ENCODE results near the gene PHACTR4.
"Not testable (repeated sequence)": the region's sequence is repeated elsewhere in the genome, so short reads cannot be mapped to it uniquely, and the experiment has no call there.

The PHACTR4 gene

DNA sequence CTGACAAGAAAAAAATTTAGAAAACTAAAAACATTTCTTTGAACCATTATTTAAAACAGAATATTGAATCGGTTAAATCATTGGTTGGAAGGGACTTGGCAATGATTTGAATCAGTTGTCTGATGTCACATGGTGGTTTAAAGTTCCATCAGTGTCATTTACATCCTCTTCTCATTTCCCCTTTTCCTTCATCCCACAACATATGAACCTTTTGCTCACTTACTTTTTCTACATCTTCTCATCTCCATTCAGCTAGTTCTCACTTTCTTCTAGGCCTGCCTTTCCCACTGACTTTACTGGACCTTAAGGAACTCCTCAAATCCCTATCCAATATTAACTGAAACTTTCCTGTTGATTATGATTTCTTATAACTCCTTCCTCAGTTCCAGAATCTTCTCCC, 58.5 kb downstream of the PHACTR4 start:
- in situ Hi-C loops (cut with MboI; ENCODE audit: low sequenced_read_pairs), result no loop called here

GRCh38 chr1:28428990-28429520, 59.5 kb downstream of the PHACTR4 start:
- in situ Hi-C loops (cut with MboI; ENCODE audit: low sequenced_read_pairs), result no loop called here

DNA sequence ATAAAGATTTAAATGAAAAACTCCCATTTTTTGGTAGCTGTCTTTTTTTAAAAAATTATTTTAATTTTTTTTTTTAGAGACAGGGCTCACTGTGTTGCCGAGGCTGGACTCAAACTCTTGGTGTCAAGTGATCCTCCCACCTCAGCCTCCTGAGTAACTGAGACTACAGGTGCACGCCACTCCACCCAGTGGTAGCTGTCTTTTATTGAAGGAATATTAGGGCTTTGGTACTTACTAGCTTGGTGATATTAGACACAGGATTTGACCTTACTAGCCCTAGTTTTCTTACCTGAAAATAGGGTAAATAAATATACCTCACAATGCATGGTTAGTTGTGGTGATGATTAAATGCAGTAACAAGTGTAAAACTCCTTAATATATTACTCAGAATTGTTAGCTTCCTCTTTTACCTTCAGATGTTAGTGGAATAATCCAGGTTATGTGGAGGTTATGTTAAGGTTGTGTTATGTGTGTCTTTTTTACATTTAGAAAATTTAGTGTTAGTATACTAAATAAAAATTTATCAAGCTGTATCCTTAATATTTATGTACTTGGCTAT, 66.8 kb downstream of the PHACTR4 start:
- in situ Hi-C loops (cut with MboI; ENCODE audit: low sequenced_read_pairs), result no loop called here

DNA sequence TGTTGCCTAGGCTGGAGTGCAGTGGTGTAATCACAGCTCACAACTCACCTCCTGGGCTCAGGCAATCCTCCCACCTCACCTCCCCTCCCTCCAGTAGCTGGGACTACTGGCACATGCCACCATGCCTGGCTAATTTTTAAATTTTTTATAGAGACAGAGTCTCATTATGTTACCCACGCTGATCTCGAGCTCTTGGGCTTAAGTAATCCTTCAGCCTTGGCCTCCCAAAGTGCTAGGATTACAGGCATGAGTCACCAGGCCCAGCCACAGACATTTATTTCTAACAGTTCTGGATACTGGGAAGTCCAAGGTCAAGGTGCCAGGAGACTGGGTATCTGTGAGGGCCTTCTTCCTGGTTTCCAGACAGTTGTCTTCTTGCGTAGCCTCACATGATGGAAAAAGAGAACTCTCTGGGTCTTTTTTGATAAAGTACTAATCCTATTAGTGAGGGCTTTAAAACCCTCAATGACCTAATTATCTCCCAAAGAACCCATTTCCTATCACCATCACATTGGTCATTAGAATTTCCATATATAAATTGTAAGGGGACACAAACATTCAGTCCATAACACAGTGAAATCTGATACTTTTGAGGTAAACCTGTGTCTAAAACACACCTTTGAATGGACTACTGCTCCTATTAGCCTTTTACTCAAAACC, 67.9 kb downstream of the PHACTR4 start:
- in situ Hi-C loops (cut with MboI; ENCODE audit: low sequenced_read_pairs), result no loop called here

GRCh38 chr1:28437924-28438699, 68.6 kb downstream of the PHACTR4 start:
- in situ Hi-C loops (cut with MboI; ENCODE audit: low sequenced_read_pairs), result no loop called here

DNA sequence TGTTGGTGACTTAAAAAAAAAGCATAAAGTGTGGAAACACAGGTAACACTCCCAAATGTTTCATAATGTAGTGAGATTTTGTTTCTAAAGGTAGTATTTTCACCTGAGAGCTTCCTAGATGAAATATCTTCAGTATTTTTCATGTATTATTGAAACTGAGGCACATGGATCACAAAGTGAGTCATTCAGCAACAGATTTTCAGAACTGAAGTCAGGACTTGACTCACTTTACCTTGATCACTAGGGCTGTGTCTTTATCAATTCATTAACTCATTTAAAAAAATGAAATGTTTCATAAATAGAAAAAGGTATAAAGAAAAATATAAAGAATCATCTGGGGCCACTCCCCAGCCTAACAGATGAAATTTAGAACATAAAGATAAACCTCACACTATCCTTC, 69.8 kb downstream of the PHACTR4 start:
- in situ Hi-C loops (cut with MboI; ENCODE audit: low sequenced_read_pairs), result no loop called here

- in situ Hi-C loops (cut with MboI; ENCODE audit: low sequenced_read_pairs), result no loop called here
Measured at GRCh38 chr1:28441674-28442073, 72.1 kb downstream of the PHACTR4 start.

DNA sequence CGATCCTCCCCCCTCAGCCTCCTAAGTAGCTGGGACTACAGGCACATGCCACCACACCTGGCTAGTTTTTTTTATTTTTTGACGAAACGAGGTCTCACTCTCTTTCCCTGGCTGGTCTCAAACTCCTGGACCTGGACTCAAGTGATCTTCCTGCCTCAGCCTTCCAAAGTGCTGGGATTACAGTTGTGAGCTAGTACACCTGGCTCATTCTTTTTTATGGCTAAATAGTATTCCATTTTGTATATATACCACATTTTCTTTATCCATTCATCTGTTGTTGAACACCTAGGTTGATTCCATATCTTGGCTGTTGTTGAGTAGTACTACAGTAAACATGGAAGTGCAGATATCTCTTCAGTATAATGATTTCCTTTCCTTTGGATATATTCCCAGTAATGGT, 74.0 kb downstream of the PHACTR4 start:
- in situ Hi-C loops (cut with MboI; ENCODE audit: low sequenced_read_pairs), result no loop called here

GRCh38 chr1:28447679-28448078, 78.1 kb downstream of the PHACTR4 start:
- in situ Hi-C loops (cut with MboI; ENCODE audit: low sequenced_read_pairs), result no loop called here

GRCh38 chr1:28448094-28448611, 78.6 kb downstream of the PHACTR4 start:
- in situ Hi-C loops (cut with MboI; ENCODE audit: low sequenced_read_pairs), result not testable (repeated sequence)

GRCh38 chr1:28449904-28450303, 80.4 kb downstream of the PHACTR4 start:
- in situ Hi-C loops (cut with MboI; ENCODE audit: low sequenced_read_pairs), result no loop called here

DNA sequence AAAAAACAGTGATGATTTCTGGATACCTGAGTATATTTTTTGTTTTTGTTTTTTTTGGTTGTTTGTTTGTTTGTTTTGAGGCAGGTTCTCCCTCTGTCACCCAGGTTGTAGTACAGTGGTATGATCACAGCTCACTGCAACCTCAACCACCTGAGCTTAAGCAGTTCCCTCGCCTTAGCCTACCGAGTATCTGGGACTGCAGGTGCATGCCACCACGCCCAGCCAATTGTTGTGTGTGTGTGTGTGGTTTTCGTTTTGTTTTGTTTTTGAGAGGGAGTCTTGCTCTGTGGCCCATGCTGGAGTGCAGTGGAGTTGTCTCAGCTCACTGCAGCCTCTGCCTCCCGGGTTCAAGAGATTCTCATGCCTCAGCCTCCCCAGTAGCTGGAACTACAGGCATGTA, 81.0 kb downstream of the PHACTR4 start:
- in situ Hi-C loops (cut with MboI; ENCODE audit: low sequenced_read_pairs), result no loop called here

DNA sequence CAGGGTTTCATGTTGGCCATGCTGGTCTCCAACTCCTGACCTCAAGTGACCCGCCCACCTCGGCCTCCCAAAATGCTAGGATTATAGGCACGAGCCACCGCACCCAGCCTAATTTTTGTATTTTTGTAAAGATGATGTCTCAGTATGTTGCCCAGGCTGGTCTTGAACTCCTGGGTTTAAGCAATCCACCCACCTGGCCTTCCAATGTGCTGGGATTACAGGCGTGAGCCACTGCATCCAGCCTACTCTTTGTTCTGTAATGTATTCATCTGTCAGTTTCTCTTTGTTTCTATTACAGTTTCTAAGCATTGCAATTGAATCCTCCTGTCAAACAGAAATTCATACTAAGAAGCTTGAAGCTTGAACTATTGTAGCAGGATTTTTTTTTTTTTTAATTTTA, 81.5 kb downstream of the PHACTR4 start:
- in situ Hi-C loops (cut with MboI; ENCODE audit: low sequenced_read_pairs), result no loop called here

DNA sequence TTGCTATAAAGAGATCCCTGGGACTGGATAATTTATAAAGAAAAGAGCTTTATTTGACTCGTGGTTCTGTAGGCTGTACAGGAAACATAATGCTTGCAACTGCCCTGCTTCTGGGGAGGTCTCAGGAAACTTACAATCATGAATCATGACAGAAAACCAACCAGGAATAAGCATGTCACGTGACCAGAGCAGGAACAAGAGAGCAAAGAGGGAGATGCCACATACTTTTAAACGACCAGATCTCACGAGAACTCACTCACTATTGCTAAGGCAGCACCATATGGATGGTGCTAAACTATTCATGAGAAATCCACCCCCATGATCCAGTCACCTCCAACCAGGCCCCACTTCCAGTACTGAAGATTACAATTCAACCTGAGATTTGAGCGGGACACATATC, 86.5 kb downstream of the PHACTR4 start:
- in situ Hi-C loops (cut with MboI; ENCODE audit: low sequenced_read_pairs), result no loop called here

- in situ Hi-C loops (cut with MboI; ENCODE audit: low sequenced_read_pairs), result no loop called here
Measured at GRCh38 chr1:28457678-28458077, 88.1 kb downstream of the PHACTR4 start.

- in situ Hi-C loops (cut with MboI; ENCODE audit: low sequenced_read_pairs), result no loop called here
Measured at GRCh38 chr1:28458237-28459228, 89.0 kb downstream of the PHACTR4 start.

DNA sequence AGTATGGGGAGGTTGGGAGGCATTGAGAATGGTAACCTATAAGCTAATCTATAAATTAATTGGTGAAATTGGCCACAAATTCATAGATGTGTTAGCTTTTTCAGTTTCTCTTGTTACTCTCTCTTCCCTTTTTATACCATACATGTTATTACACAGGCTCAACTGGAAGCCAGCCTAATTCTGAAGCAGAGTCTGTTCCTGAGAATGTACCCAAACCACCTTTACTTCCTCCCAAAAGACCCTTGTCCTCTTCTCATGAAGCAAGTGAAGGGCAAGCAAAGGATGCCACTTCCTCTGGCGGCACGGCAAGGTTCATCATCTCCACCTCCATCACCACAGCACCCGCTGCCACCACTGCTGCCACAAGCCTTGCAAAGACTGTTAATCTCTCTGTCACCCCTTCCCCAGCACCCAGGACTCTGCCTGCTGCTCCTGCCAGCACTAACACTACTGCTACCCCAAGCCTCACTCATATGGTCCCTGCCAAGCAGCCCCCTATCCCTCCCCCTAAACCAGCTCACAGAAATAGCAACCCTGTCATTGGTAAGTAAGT, 96.8 kb downstream of the PHACTR4 start:
- in situ Hi-C loops (cut with MboI; ENCODE audit: low sequenced_read_pairs), result no loop called here

- in situ Hi-C loops (cut with MboI; ENCODE audit: low sequenced_read_pairs), result no loop called here
Measured at GRCh38 chr1:28470146-28470545, 100.6 kb downstream of the PHACTR4 start.

DNA sequence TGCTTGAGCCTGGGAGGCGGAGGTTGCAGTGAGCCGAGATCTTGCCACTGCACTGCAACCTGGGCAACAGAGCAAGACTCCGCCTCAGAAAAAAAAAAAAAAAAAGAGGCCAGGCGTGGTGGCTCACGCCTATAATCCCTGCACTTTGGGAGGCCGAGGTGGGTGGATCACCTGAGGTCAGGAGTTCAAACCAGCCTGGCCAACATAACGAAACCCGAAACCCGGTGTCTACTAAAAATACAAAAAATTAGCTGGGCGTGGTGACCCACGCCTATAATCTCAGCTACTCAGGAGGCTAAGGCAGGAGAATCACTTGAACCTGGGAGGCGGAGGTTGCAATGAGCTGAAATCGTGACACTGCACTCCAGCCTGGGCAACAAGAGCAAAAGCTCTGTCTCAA, 110.0 kb downstream of the PHACTR4 start:
- in situ Hi-C loops (cut with MboI; ENCODE audit: low sequenced_read_pairs), result not testable (repeated sequence)

DNA sequence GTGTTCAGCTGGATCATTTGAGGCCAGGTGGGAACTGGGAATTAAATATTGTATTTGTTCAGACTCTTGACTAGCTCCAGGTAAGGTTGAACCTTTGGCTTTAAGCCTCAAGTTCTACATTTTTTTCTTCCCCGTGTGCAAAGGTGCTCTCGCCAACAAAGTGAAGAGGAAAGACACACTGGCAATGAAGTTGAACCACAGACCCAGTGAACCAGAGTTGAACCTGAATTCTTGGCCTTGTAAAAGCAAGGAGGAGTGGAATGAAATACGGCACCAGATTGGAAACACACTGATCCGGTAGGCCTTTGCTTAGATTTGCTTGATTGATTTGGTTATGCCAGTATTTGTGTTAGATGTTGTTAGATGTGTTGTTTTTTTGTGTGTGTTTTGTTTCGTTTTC, 110.8 kb downstream of the PHACTR4 start:
- in situ Hi-C loops (cut with MboI; ENCODE audit: low sequenced_read_pairs), result no loop called here
